SK-N-SH (cell line): Measurements from ENCODE around the gene AUTS2. TPM values are rescaled to one million over a fixed set of nuclear protein-coding genes. Genes with fewer than 3 reads are reported as not detected.
A peak's percentile ranks its signal among the peaks of the same experiment; 100 is the strongest.

ENCODE experiments used
- CTCF ChIA-PET: fragments of 300-600, 350-600 bp; formaldehyde crosslinking; extraction: SDS; loops from one replicate; lab custom pipeline; 2021; lab: Yijun Ruan, JAX
- POLR2A ChIA-PET: fragments of 350-600 bp; sonication (Branson Sonifier 250); formaldehyde crosslinking; extraction: SDS; loops from one replicate; lab custom pipeline; 2020; ENCODE audit warnings: antibody characterized with exemption, inconsistent platforms; lab: Yijun Ruan, JAX
- DNase-seq: peaks from one replicate; pipeline ENCODE4 v3.0.0; 2012
- H2AFZ ChIP-seq: fragments of 200-600 bp; sonication (generic); 2 replicates; pipeline ENCODE4 v1.8.1; 2016; ENCODE audit warnings: antibody characterized with exemption, mild to moderate bottlenecking, low read depth
- H3F3A ChIP-seq: fragments of 200-600 bp; sonication (generic); replicated peaks from 2 replicates; pipeline ENCODE3; 2016; ENCODE audit warnings: antibody characterized with exemption, mild to moderate bottlenecking; ENCODE audit not compliant: insufficient read depth
- H3K27ac ChIP-seq, 2 experiments: fragments of 200-500 bp in 1 of 2; fragments of 200-600 bp in 1 of 2; sonication (Bioruptor generic) in 1 of 2; sonication (generic), shearing (Covaris generic) in 1 of 2; 2 replicates each; pipeline versions ENCODE4 v1.5.1 to v1.6.1; 2014 to 2016; ENCODE audit warnings: low read depth in 2 of 2, inconsistent platforms in 1 of 2, low read length in 1 of 2, mild to moderate bottlenecking in 1 of 2, mixed read lengths in 1 of 2
- H3K27me3 ChIP-seq: fragments of 200-600 bp; sonication (generic), shearing (Covaris generic); 2 replicates; pipeline ENCODE4 v1.6.1; 2016; ENCODE audit warnings: mixed run types; ENCODE audit not compliant: insufficient read depth
- H3K36me3 ChIP-seq, 2 experiments: fragments of 200-500 bp in 1 of 2; fragments of 200-600 bp in 1 of 2; sonication (Bioruptor generic) in 1 of 2; sonication (generic) in 1 of 2; replicated peaks in 1 of 2; 2 replicates each; pipeline versions ENCODE3 to v1.5.1; 2014 to 2016; ENCODE audit warnings: low read length in 1 of 2, mild to moderate bottlenecking in 1 of 2; ENCODE audit not compliant: insufficient read depth in 2 of 2, control insufficient read depth in 1 of 2
- H3K4me1 ChIP-seq, 2 experiments: fragments of 200-500 bp in 1 of 2; fragments of 200-600 bp in 1 of 2; sonication (Bioruptor generic) in 1 of 2; sonication (generic), shearing (Covaris generic) in 1 of 2; 2 replicates each; pipeline versions ENCODE4 v1.5.1 to v1.6.1; 2014 to 2016; ENCODE audit warnings: low read depth in 1 of 2, low read length in 1 of 2, mixed run types in 1 of 2; ENCODE audit not compliant: insufficient read depth in 2 of 2, control insufficient read depth in 1 of 2
- H3K4me2 ChIP-seq: fragments of 200-600 bp; sonication (generic), shearing (Covaris generic); 2 replicates; pipeline ENCODE4 v1.6.1; 2017; ENCODE audit warnings: mixed run types
- H3K4me3 ChIP-seq, 2 experiments: fragments of 200-500 bp in 1 of 2; fragments of 200-600 bp in 1 of 2; sonication (Bioruptor generic) in 1 of 2; sonication (generic), shearing (Covaris generic) in 1 of 2; 2 replicates each; pipeline versions ENCODE4 v1.5.1 to v1.8.1; 2014 to 2016; ENCODE audit warnings: low read depth in 2 of 2, inconsistent platforms in 1 of 2, low read length in 1 of 2, mild to moderate bottlenecking in 1 of 2, mixed read lengths in 1 of 2, moderate library complexity in 1 of 2
- H3K79me2 ChIP-seq: fragments of 200-600 bp; sonication (generic); 2 replicates; pipeline ENCODE4 v1.8.1; 2017; ENCODE audit warnings: mild to moderate bottlenecking; ENCODE audit not compliant: insufficient read depth
- H3K9ac ChIP-seq: fragments of 200-600 bp; sonication (generic); 2 replicates; pipeline ENCODE4 v1.6.1; 2017; ENCODE audit warnings: mixed run types
- H3K9me2 ChIP-seq: fragments of 200-600 bp; sonication (generic); 2 replicates; pipeline ENCODE4 v1.6.1; 2017; ENCODE audit warnings: mixed run types
- H3K9me3 ChIP-seq: fragments of 200-600 bp; sonication (generic); 2 replicates; pipeline ENCODE4 v1.6.1; 2017; ENCODE audit warnings: mixed run types, mild to moderate bottlenecking, moderate library complexity
- H4K20me1 ChIP-seq: fragments of 200-600 bp; sonication (generic); 2 replicates; pipeline ENCODE4 v1.6.1; 2017; ENCODE audit warnings: mild to moderate bottlenecking, mixed run types; ENCODE audit not compliant: insufficient read depth
- EP300 ChIP-seq, 2 experiments: IDR thresholded peaks; 2 replicates each; pipeline versions ENCODE4 v1.4.0 to v1.6.1; 2012; ENCODE audit warnings: borderline replicate concordance in 1 of 2, low read depth in 1 of 2, low read length in 1 of 2
- FOSL2 ChIP-seq: IDR thresholded peaks from 2 replicates; pipeline ENCODE4 v1.4.0; 2012; ENCODE audit warnings: low read depth, mild to moderate bottlenecking, moderate library complexity, borderline replicate concordance
- FOXM1 ChIP-seq: IDR thresholded peaks from 2 replicates; pipeline ENCODE4 v1.4.0; 2012; ENCODE audit warnings: low read depth, mild to moderate bottlenecking
- JUND ChIP-seq: IDR thresholded peaks from 2 replicates; pipeline ENCODE4 v1.4.0; 2012
- NFIC ChIP-seq: IDR thresholded peaks from 2 replicates; pipeline ENCODE4 v1.4.0; 2012; ENCODE audit warnings: borderline replicate concordance
- RCOR1 ChIP-seq: fragments of 150-350 bp; IDR thresholded peaks from 2 replicates; pipeline ENCODE4 v1.6.1; 2017; ENCODE audit warnings: antibody characterized with exemption, low read length
- RFX5 ChIP-seq: IDR thresholded peaks from 2 replicates; pipeline ENCODE4 v1.6.1; 2012; ENCODE audit warnings: mild to moderate bottlenecking, improper control_type of control experiment, low read length
- WGBS: methylation state at CpG from one replicate; pipeline ENCODE4 v1.1.6; 2017; ENCODE audit warnings: low lambda C conversion rate; 5-methylcytosine and 5-hydroxymethylcytosine counted together
- polyA plus RNA-seq, 3 experiments: library from polyadenylated mRNA; depleted of rRNA; stranded (reverse); fragments of >200 nt; gene quantifications; 2 replicates each; pipeline ENCODE4 v1.2.3, GENCODE V29; 2012
- TF ChIP-seq, protein P1 (sequence below): IDR thresholded peaks from 2 replicates; pipeline ENCODE4; 2012
- TF ChIP-seq, protein P2 (sequence below): fragments of 150-350 bp; IDR thresholded peaks from 2 replicates; pipeline ENCODE4 v1.6.1; 2016; ENCODE audit warnings: mild to moderate bottlenecking, low read depth, low read length

The AUTS2 gene
- polyA plus RNA-seq, 1 of the 3 experiments (the other 2 are of a cell fraction), result 15.6 TPM

DNA sequence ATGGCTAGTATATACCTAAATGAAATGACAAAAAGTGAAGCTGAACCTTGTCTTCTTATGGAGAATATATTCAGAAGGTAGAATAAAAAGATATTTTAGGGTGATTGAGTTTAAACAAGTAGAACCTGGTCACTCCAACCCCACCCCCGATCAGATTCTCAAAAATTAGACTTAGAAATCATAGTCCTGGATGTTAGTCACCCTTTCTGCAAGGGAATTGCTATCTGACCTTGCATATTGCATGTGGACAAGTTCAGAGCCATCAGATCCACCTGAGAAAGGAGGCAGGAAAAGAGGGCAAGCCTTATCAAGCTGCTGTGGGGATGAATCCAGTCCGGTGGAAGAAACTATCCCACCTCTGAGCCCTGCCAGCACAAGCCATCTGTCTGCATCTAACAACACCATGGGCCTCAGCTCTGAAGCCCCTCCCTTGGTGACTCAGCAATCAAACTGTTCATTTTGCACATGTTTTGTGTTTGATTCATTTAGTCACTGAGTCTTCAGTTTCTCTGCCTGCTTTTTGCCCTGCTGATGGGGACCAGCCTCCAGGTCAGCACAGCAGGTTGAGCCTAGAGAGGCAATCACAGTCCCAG lies 727.3 kb downstream of the AUTS2 start (continued):
- no peak for TF ChIP-seq RFX5
- TF ChIP-seq, protein P1, sequence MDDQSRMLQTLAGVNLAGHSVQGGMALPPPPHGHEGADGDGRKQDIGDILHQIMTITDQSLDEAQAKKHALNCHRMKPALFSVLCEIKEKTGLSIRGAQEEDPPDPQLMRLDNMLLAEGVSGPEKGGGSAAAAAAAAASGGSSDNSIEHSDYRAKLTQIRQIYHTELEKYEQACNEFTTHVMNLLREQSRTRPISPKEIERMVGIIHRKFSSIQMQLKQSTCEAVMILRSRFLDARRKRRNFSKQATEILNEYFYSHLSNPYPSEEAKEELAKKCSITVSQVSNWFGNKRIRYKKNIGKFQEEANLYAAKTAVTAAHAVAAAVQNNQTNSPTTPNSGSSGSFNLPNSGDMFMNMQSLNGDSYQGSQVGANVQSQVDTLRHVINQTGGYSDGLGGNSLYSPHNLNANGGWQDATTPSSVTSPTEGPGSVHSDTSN, result peak; percentile 90
- TF ChIP-seq, all 33 proteins: peak for 14

DNA sequence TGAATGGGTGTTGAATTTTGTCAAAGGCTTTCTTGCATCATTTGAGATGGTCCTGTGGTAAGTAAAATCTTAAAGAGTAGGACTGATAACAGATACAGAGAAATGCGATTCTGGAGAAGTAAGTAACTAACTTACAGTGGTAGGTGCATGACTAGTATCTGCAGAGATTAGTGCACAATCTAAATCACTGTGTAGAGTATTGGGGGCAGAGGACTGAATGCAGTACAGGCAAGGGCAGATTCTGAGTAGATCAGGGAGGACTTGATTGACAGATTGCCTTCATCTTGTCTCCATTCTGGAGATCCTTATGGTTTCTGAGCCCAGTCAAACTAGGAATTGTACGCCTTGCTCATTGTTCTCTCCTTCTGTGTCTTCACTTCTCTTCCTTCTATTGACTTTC lies 736.0 kb downstream of the AUTS2 start:
- H3K9ac ChIP-seq, result no peak overlapping the region
- no peak overlapping the region for H3K4me3 ChIP-seq
- ChIA-PET POLR2A (no interaction called here), CTCF (no interaction called here)
- H3K4me1 ChIP-seq, result peaks cover 0 to 5% of the 10 kb centered on the region in 2 experiments; a peak in 1 of 4 replicates
- no peaks in the 10 kb centered on the region for H3K79me2 ChIP-seq
- H3F3A ChIP-seq, result no peaks in the 10 kb centered on the region
- H2AFZ ChIP-seq, result no peak overlapping the region
- no peaks in the 10 kb centered on the region for H3K9me3 ChIP-seq
- H3K4me2 ChIP-seq, result no peak overlapping the region
- DNase-seq, result no peak
- H3K36me3 ChIP-seq, result no peaks in the 10 kb centered on the region
- no peaks in the 10 kb centered on the region for H3K27me3 ChIP-seq
- H3K27ac ChIP-seq, result no peak overlapping the region
- WGBS, result 80% methylated on average over 2 of the region's 2 CpGs
- H4K20me1 ChIP-seq, result no peaks in the 10 kb centered on the region
- TF ChIP-seq RCOR1 (no peak), RFX5 (no peak), FOXM1 (no peak)
- TF ChIP-seq, protein P2, sequence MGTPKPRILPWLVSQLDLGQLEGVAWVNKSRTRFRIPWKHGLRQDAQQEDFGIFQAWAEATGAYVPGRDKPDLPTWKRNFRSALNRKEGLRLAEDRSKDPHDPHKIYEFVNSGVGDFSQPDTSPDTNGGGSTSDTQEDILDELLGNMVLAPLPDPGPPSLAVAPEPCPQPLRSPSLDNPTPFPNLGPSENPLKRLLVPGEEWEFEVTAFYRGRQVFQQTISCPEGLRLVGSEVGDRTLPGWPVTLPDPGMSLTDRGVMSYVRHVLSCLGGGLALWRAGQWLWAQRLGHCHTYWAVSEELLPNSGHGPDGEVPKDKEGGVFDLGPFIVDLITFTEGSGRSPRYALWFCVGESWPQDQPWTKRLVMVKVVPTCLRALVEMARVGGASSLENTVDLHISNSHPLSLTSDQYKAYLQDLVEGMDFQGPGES, result no peak
- no peaks in the 10 kb centered on the region for H3K9me2 ChIP-seq

DNA sequence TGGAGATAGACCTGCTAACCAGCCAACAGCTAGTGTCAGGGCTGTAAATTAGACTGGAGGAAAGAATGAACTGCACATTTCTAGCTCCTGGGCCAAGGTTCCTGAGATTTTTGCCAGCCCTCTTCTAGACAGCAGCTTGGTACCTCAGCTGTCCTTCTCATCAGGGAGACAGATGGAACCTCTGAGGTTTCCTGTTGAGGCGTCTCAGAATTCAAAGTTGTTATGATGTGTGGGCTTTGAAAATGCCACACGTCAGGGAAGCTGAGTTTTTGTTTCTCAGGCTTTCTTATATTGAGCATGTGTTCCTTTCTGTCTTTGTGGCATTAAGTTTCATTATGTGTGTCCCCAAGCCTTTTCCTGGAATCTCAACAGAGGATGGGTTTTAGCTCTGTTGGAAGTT lies 736.6 kb downstream of the AUTS2 start:
- POLR2A ChIA-PET, result no interaction called here
- H3K4me3 ChIP-seq, result no peak overlapping the region
- H3K4me2 ChIP-seq, result no peak overlapping the region
- no peak overlapping the region for H3K9ac ChIP-seq
- TF ChIP-seq EP300 (IDR thresholded peaks at IDR 0.05; ENCODE audit: borderline replicate concordance in 1 of 2, low read depth in 1 of 2, low read length in 1 of 2) (no peak), FOSL2 (no peak), RCOR1 (no peak), NFIC (no peak), JUND (no peak)
- TF ChIP-seq, protein P2, result no peak
- no peak for DNase-seq
- H3K4me1 ChIP-seq, result peaks cover 0 to 5% of the 10 kb centered on the region in 2 experiments; a peak in 1 of 4 replicates
- no peaks in the 10 kb centered on the region for H4K20me1 ChIP-seq
- no peaks in the 10 kb centered on the region for H3K9me2 ChIP-seq
- no peaks in the 10 kb centered on the region for H3F3A ChIP-seq
- no peaks in the 10 kb centered on the region for H3K79me2 ChIP-seq
- H3K27ac ChIP-seq, result no peak overlapping the region
- CTCF ChIA-PET, result interaction anchor here (1.0 to 1.5 kb wide), 3 partner anchors 12 to 363 kb away, joined by 3 read pairs; no protein-coding TSS in a partner anchor
- no peaks in the 10 kb centered on the region for H3K36me3 ChIP-seq
- H3K27me3 ChIP-seq, result no peaks in the 10 kb centered on the region
- no peak overlapping the region for H2AFZ ChIP-seq
- WGBS, result 86% methylated on average over 2 of the region's 2 CpGs
- no peaks in the 10 kb centered on the region for H3K9me3 ChIP-seq
